MG63 (cell line): ENCODE results near the gene LRRN4. TPM values are rescaled to one million over a fixed set of nuclear protein-coding genes. Genes with fewer than 3 reads are reported as not detected.
"Not testable (repeated sequence)": the region's sequence is repeated elsewhere in the genome, so short reads cannot be mapped to it uniquely, and the experiment has no call there.

Experiments
- DNase-seq: peaks from one replicate; pipeline ENCODE4 v3.0.0-alpha.2; 2020
- H3K27me3 ChIP-seq: fragments of 250-450 bp; sonication (Bioruptor Pico); 2 replicates; pipeline ENCODE4 v1.5.1; 2020; ENCODE audit warnings: mild to moderate bottlenecking, moderate library complexity
- H3K36me3 ChIP-seq: fragments of 250-450 bp; sonication (Bioruptor Pico); 2 replicates; pipeline ENCODE4 v1.5.1; 2020; ENCODE audit warnings: mild to moderate bottlenecking, moderate library complexity
- H3K4me3 ChIP-seq: fragments of 250-450 bp; sonication (Bioruptor Pico); 2 replicates; pipeline ENCODE4 v1.5.1; 2020; ENCODE audit warnings: mild to moderate bottlenecking, moderate library complexity
- H3K9me3 ChIP-seq: fragments of 250-450 bp; sonication (Bioruptor Pico); 2 replicates; pipeline ENCODE4 v1.5.1; 2020; ENCODE audit warnings: mild to moderate bottlenecking, moderate library complexity
- total RNA-seq: library from RNA; depleted of rRNA; stranded (reverse); fragments of >200 nt; shearing (Covaris generic); gene quantifications from 2 replicates; pipeline ENCODE4 v1.2.3, GENCODE V29; 2014; ENCODE audit warnings: low replicate concordance

LRRN4 gene
- total RNA-seq, 1 experiment from 2014 or later = not detected

- DNase-seq = no peak
- H3K27me3 ChIP-seq = no peaks in the 10 kb centered on the region
- no peaks in the 10 kb centered on the region for H3K9me3 ChIP-seq
- H3K36me3 ChIP-seq = no peaks in the 10 kb centered on the region
- no peak overlapping the region for H3K4me3 ChIP-seq
Measured at GRCh38 chr20:6069669-6070068, 15.8 kb upstream of the LRRN4 start.

GRCh38 chr20:6067763-6068318, 14.0 kb upstream of the LRRN4 start:
- H3K27me3 ChIP-seq = no peaks in the 10 kb centered on the region
- DNase-seq = no peak
- no peak overlapping the region for H3K4me3 ChIP-seq
- no peaks in the 10 kb centered on the region for H3K36me3 ChIP-seq
- H3K9me3 ChIP-seq = no peaks in the 10 kb centered on the region

GRCh38 chr20:6066582-6066981, 12.7 kb upstream of the LRRN4 start:
- no peak for DNase-seq
- Histone ChIP-seq H3K36me3 (no peaks in the 10 kb centered on the region), H3K4me3 (no peak overlapping the region), H3K9me3 (no peaks in the 10 kb centered on the region), H3K27me3 (no peaks in the 10 kb centered on the region)

- Histone ChIP-seq H3K36me3 (no peaks in the 10 kb centered on the region), H3K9me3 (no peaks in the 10 kb centered on the region), H3K4me3 (no peak overlapping the region), H3K27me3 (no peaks in the 10 kb centered on the region)
- no peak for DNase-seq
Measured at GRCh38 chr20:6061544-6061943, 7.7 kb upstream of the LRRN4 start.

- no peaks in the 10 kb centered on the region for H3K9me3 ChIP-seq
- no peaks in the 10 kb centered on the region for H3K36me3 ChIP-seq
- no peaks in the 10 kb centered on the region for H3K27me3 ChIP-seq
- DNase-seq = no peak
- H3K4me3 ChIP-seq = no peak overlapping the region
Measured at GRCh38 chr20:6060213-6060612, 6.4 kb upstream of the LRRN4 start.

DNA sequence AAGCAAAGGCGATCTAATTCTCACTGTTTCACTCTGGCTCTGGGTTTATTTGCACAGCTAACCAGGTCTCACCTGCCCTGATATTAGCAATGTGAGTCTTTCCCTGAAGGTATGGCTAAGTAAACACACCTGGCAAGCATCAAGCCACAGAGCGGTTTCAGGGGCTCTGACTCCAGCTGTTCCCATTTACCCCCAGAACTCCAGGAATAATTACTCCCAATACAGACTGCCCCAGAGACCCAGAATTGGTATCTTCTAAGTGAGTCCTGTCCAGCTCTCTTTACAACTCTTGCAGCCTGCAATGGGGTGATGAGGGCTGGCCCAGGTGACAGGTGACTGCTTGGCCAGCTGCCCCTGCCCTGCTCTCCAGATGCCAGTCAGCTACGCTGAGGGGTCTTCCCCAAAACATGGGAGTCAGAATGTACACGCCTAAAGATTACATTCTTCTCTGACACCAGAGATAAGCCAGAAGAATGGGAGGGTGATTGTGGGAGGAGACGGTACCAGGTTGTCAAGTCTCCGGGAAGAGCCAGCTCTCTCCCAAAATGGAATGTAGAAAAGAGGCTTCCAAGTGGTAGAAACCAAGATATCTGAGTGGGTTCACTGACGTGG, 4.9 kb upstream of the LRRN4 start:
- DNase-seq = no peak
- H3K27me3 ChIP-seq = no peaks in the 10 kb centered on the region
- H3K4me3 ChIP-seq = no peak overlapping the region
- H3K9me3 ChIP-seq = no peaks in the 10 kb centered on the region
- H3K36me3 ChIP-seq = no peaks in the 10 kb centered on the region

- no peak overlapping the region for H3K4me3 ChIP-seq
- DNase-seq = no peak
- no peaks in the 10 kb centered on the region for H3K9me3 ChIP-seq
- H3K36me3 ChIP-seq = no peaks in the 10 kb centered on the region
- no peaks in the 10 kb centered on the region for H3K27me3 ChIP-seq
Measured at GRCh38 chr20:6057691-6058090, 3.8 kb upstream of the LRRN4 start.

- Histone ChIP-seq H3K27me3 (no peaks in the 10 kb centered on the region), H3K36me3 (no peaks in the 10 kb centered on the region), H3K4me3 (no peak overlapping the region), H3K9me3 (no peaks in the 10 kb centered on the region)
- DNase-seq = no peak
Measured at GRCh38 chr20:6057139-6057538, 3.3 kb upstream of the LRRN4 start.

- no peaks in the 10 kb centered on the region for H3K9me3 ChIP-seq
- H3K27me3 ChIP-seq = no peaks in the 10 kb centered on the region
- H3K36me3 ChIP-seq = no peaks in the 10 kb centered on the region
- no peak for DNase-seq
- no peak overlapping the region for H3K4me3 ChIP-seq
Measured at GRCh38 chr20:6055981-6056569, 2.2 kb upstream of the LRRN4 start.

- Histone ChIP-seq H3K4me3 (no peak overlapping the region), H3K36me3 (no peaks in the 10 kb centered on the region), H3K27me3 (no peaks in the 10 kb centered on the region), H3K9me3 (no peaks in the 10 kb centered on the region)
- DNase-seq = no peak
Measured at GRCh38 chr20:6055161-6055783, 1.4 kb upstream of the LRRN4 start.

DNA sequence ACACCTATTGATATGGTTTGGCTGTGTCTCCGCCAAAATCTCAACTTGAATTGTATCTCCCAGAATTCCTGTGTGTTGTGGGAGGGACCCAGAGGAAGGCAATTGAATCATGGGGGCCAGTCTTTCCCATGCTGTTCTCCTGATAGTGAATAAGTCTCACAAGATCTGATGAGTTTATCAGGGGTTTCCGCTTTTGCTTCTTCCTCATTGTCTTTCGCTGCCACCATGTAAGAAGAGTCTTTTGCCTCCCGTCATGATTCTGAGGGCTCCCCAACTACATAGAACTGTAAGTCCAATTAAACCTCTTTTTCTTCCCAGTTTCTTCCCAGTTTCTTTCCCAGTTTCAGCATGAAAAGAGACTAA, 810 bp upstream of the LRRN4 start:
- not testable (repeated sequence) for H3K36me3 ChIP-seq, DNase-seq, H3K9me3 ChIP-seq, H3K4me3 ChIP-seq, H3K27me3 ChIP-seq

GRCh38 chr20:6053064-6053775, 640 bp downstream of the LRRN4 start:
- Histone ChIP-seq H3K27me3 (no peaks in the 10 kb centered on the region), H3K36me3 (no peaks in the 10 kb centered on the region), H3K4me3 (no peak overlapping the region), H3K9me3 (no peaks in the 10 kb centered on the region)
- no peak for DNase-seq

- Histone ChIP-seq H3K36me3 (no peaks in the 10 kb centered on the region), H3K4me3 (no peak overlapping the region), H3K9me3 (no peaks in the 10 kb centered on the region), H3K27me3 (no peaks in the 10 kb centered on the region)
- peak; percentile 38 for DNase-seq
Measured at GRCh38 chr20:6051505-6051904, 2.4 kb downstream of the LRRN4 start.

- no peaks in the 10 kb centered on the region for H3K27me3 ChIP-seq
- no peak overlapping the region for H3K4me3 ChIP-seq
- H3K9me3 ChIP-seq = no peaks in the 10 kb centered on the region
- H3K36me3 ChIP-seq = no peaks in the 10 kb centered on the region
- DNase-seq = no peak
Measured at GRCh38 chr20:6048391-6048790, 5.5 kb downstream of the LRRN4 start.

- Histone ChIP-seq H3K4me3 (no peak overlapping the region), H3K36me3 (no peaks in the 10 kb centered on the region), H3K9me3 (no peaks in the 10 kb centered on the region), H3K27me3 (no peaks in the 10 kb centered on the region)
- no peak for DNase-seq
Measured at GRCh38 chr20:6046432-6046831, 7.4 kb downstream of the LRRN4 start.

DNA sequence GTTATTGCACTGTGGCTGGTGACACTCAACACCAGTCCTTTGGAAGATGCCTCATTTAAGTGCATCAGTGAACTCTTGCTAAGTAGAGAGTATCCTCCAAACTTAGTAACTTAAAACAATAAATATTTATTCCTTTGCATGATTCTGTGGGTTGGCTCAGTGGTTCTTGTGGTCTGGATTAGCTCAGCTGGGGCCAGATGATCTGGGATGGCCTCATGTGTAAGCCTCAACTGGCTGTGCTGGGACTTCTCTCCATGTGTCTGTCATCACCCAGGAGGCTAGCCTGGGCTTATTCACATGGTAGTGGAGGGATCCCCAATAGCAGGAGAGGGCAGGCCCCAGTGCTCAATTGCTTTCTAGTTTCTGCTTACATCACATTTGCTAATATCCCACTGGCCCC, 8.3 kb downstream of the LRRN4 start:
- no peak overlapping the region for H3K4me3 ChIP-seq
- H3K36me3 ChIP-seq = no peaks in the 10 kb centered on the region
- no peak for DNase-seq
- H3K9me3 ChIP-seq = no peaks in the 10 kb centered on the region
- no peaks in the 10 kb centered on the region for H3K27me3 ChIP-seq

- Histone ChIP-seq H3K4me3 (no peak overlapping the region), H3K9me3 (no peaks in the 10 kb centered on the region), H3K36me3 (no peaks in the 10 kb centered on the region), H3K27me3 (no peaks in the 10 kb centered on the region)
- no peak for DNase-seq
Measured at GRCh38 chr20:6044115-6044514, 9.7 kb downstream of the LRRN4 start.
